ENCODE results near the gene NXN.
"Not testable (repeated sequence)": the region's sequence is repeated elsewhere in the genome, so short reads cannot be mapped to it uniquely, and the experiment has no call there.

Gene NXN

DNA sequence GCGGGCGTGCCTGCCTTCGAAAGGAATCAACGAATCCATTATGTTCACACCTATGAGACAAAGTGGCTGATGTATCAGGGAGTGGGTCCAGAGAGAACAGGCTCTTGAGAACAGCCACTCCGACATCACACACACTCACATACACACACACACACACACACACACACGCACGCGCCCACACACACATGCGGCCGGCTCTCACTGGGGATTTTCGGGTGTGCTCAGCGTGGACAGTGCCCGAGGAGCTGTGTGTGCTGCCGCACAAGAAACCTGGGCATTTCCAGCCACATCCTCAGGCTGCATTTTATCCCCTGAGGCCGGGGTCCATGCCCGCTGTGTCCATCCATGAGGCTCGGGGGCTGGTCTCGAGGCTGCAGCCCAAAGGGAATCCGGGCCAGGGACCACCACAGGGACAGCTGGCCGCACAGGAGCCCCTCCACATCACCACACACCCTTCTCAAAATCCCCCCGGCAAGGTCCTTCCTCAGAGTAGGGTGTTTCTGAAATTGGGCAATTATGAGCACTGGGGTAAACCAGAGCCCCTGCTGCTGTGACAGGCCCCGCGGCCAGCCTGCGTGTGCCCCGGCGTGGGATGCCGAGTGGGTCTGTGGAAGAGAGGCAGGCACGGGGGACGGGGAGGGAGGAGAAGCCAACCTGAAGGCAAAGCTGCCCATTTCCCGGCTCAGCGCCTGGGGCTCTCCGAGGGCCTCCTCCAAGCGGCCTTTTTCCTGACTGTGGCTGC lies 172.6 kb downstream of the NXN start:
- H3K4me3 ChIP-seq (ENCODE audit: insufficient read length, low read depth), result no peak overlapping the region
- no peaks in the 10 kb centered on the region for H3K9me3 ChIP-seq (ENCODE audit: insufficient read depth, low read length)
- peaks cover 62% of the 10 kb centered on the region for H3K36me3 ChIP-seq (ENCODE audit: insufficient read depth, insufficient read length, low read length)
- DNase-seq (ENCODE audit: low read depth, low spot score), result no peak
- H3K27me3 ChIP-seq (ENCODE audit: insufficient read depth, insufficient read length), result no peaks in the 10 kb centered on the region
- no peak overlapping the region for H3K9ac ChIP-seq (ENCODE audit: insufficient read length, low read depth)
- peaks cover 16% of the 10 kb centered on the region for H3K4me1 ChIP-seq (ENCODE audit: insufficient read depth, insufficient read length)
- no peak for TF ChIP-seq YY1 (IDR thresholded peaks at IDR 0.05; ENCODE audit: insufficient read depth, insufficient read length)
- no peak for TF ChIP-seq ZNF274 (IDR thresholded peaks at IDR 0.05; ENCODE audit: low read depth, low read length)
- no peak for TF ChIP-seq SUZ12 (IDR thresholded peaks at IDR 0.05; ENCODE audit: extremely low read depth, insufficient read depth, insufficient read length)

DNA sequence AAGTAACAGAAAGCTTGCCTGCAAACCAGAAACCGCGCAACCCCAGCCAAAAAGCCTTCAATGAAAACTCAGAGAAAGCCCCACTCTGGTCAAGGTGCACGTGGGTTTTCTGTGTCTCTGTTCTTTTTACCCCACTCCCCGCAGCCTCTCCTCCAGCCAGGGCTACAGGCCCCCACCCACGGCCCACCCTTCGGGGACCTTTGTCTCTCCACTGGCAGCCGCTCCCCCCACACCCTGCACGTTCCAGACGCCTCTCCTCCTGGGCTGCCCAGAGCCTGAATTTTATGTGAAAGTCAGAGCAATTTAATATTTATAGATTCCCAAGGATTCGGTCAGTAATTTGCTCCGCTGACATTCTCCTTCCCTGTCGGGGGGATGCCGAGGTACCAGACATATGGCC lies 173.2 kb downstream of the NXN start:
- H3K4me1 ChIP-seq (ENCODE audit: insufficient read depth, insufficient read length), result peaks cover 16% of the 10 kb centered on the region
- no peak for TF ChIP-seq SUZ12 (IDR thresholded peaks at IDR 0.05; ENCODE audit: extremely low read depth, insufficient read depth, insufficient read length)
- TF ChIP-seq YY1 (IDR thresholded peaks at IDR 0.05; ENCODE audit: insufficient read depth, insufficient read length), result no peak
- no peak for TF ChIP-seq ZNF274 (IDR thresholded peaks at IDR 0.05; ENCODE audit: low read depth, low read length)

DNA sequence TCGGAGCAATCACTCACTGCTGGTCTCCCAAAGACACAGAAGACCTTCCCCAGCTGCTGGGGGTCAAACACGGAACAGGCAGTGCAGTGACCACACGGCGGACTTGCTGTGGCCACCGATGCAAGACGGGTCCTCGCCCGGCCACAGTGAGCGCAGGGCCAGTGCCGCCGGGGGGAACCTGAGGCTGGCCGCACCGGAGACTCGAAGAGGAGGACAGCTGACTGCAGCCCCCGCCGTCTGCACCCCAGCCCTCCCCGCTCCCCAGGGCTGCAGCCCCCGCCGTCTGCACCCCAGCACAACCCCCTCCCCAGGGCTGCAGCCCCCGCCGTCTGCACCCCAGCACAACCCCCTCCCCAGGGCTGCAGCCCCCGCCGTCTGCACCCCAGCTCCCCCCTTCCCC lies 173.7 kb downstream of the NXN start:
- H3K9me3 ChIP-seq (ENCODE audit: insufficient read depth, low read length); H3K27me3 ChIP-seq (ENCODE audit: insufficient read depth, insufficient read length); H3K4me3 ChIP-seq (ENCODE audit: insufficient read length, low read depth): not testable (repeated sequence)

More for the DNA sequence above, 173.2 kb downstream of the NXN start:
- H3K4me3 ChIP-seq (ENCODE audit: insufficient read length, low read depth), result no peak overlapping the region
- H3K27me3 ChIP-seq (ENCODE audit: insufficient read depth, insufficient read length), result no peaks in the 10 kb centered on the region
- no peak for DNase-seq (ENCODE audit: low read depth, low spot score)
- H3K9ac ChIP-seq (ENCODE audit: insufficient read length, low read depth), result no peak overlapping the region
- H3K9me3 ChIP-seq (ENCODE audit: insufficient read depth, low read length), result no peaks in the 10 kb centered on the region
- peaks cover 62% of the 10 kb centered on the region for H3K36me3 ChIP-seq (ENCODE audit: insufficient read depth, insufficient read length, low read length)

DNA sequence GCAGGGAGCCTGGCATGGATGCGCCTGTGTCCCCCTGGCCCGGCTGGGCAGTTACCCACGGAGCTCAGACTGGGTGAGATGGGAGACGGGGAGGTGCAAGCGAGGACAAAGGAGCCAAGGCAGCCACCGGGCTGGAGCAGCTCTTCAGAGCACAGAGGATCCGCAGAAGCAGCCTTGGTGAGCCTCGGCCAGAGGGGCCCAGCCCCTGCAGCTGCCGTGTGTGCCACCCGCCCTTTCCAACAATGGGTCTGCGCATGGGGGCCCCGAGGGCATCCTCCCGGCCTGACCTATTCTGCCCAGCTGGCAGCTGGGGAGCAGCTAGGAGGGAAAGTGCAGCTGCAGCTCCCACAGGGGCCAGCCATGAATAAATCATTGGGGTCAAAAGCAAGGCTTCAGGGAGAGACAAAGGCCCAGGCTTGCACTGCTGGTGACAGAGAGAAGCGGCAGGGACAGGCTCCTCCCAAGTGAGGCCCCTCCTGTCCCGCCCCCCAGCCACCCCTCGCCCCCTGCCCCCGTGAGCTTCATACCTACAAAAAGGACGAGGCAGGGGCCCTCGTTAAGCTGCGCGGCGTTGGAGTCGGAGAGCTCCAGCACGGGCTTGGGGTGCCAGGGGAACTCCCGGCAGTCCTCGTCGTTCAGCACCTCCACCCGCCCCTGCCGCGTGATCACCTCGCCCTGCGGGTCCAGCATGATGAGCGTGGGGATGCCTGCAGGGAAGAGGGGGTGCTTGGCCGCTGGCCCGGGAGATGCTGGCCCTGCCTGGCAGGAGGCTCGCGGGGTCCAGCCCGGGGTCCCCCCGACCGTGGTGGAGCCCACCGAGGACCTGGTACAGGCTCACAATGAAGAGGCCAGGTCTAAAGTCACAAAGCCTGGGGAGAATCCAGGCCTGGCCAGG lies 174.8 kb downstream of the NXN start:
- peak overlapping the region; percentile 57 for H3K9ac ChIP-seq (ENCODE audit: insufficient read length, low read depth)
- no peaks in the 10 kb centered on the region for H3K9me3 ChIP-seq (ENCODE audit: insufficient read depth, low read length)
- TF ChIP-seq ZNF274 (IDR thresholded peaks at IDR 0.05; ENCODE audit: low read depth, low read length), result no peak
- no peak for TF ChIP-seq YY1 (IDR thresholded peaks at IDR 0.05; ENCODE audit: insufficient read depth, insufficient read length)
- TF ChIP-seq SUZ12 (IDR thresholded peaks at IDR 0.05; ENCODE audit: extremely low read depth, insufficient read depth, insufficient read length), result no peak
- no peak overlapping the region for H3K4me3 ChIP-seq (ENCODE audit: insufficient read length, low read depth)
- H3K27me3 ChIP-seq (ENCODE audit: insufficient read depth, insufficient read length), result no peaks in the 10 kb centered on the region
- DNase-seq (ENCODE audit: low read depth, low spot score), result peak; percentile 16
- peaks cover 65% of the 10 kb centered on the region for H3K36me3 ChIP-seq (ENCODE audit: insufficient read depth, insufficient read length, low read length)
- peaks cover 16% of the 10 kb centered on the region for H3K4me1 ChIP-seq (ENCODE audit: insufficient read depth, insufficient read length)

More for the DNA sequence above, 173.7 kb downstream of the NXN start:
- Histone ChIP-seq H3K4me1 (ENCODE audit: insufficient read depth, insufficient read length) (peaks cover 16% of the 10 kb centered on the region), H3K36me3 (ENCODE audit: insufficient read depth, insufficient read length, low read length) (peaks cover 63% of the 10 kb centered on the region)
- DNase-seq (ENCODE audit: low read depth, low spot score); H3K9ac ChIP-seq (ENCODE audit: insufficient read length, low read depth): not testable (repeated sequence)

DNA sequence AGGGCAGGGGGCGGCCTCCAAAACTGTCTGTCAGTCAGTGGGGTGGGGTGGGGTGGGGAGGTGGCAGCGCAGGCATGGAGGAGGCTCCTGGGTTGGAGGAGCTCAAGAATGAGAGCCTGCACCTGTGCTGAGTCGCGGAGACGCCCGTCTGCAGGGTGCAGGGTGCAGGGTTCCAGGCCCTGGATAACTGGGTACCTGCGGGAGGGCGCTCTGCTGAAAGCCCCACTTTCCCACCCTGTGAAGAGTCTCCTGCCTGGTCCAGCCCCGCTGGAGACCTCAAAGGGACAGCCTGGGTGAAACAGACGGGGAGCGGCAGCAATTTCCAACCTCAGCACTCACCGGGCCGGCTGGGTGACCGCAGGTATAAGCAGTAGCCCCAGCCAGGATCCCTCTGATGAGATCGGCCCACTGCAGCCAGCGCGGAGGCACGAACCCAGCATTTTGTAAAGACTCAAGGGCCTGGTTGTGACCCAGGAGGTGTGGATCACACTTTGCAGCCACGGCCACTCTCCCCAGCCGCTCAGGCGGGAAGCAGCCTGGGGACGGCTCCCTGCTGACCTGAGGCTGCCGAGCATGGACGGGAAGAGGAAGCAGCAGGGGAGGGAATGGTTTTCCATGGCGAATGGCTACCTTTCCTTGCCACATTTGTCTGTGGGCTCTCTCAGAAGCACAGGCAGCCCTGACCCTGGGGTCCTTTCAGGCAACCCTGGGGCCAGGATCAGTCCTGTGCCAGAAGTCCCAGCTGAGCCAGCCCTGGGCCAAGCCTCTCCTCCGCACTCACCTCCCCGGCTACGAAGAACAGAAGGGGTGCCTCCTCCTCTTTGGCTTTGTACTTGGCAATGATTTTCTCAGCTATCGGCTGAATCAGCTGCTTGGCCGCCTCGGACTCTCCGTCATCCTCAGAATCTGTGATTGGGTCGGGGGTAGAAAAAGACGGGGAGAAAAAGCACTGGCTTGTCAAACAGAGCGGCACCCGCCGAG lies 176.4 kb downstream of the NXN start:
- H3K27me3 ChIP-seq (ENCODE audit: insufficient read depth, insufficient read length), result no peaks in the 10 kb centered on the region
- TF ChIP-seq YY1 (IDR thresholded peaks at IDR 0.05; ENCODE audit: insufficient read depth, insufficient read length) (no peak), ZNF274 (IDR thresholded peaks at IDR 0.05; ENCODE audit: low read depth, low read length) (no peak), SUZ12 (IDR thresholded peaks at IDR 0.05; ENCODE audit: extremely low read depth, insufficient read depth, insufficient read length) (no peak)
- peaks cover 66% of the 10 kb centered on the region for H3K36me3 ChIP-seq (ENCODE audit: insufficient read depth, insufficient read length, low read length)
- H3K9ac ChIP-seq (ENCODE audit: insufficient read length, low read depth), result no peak overlapping the region
- H3K4me3 ChIP-seq (ENCODE audit: insufficient read length, low read depth), result no peak overlapping the region
- peaks cover 16% of the 10 kb centered on the region for H3K4me1 ChIP-seq (ENCODE audit: insufficient read depth, insufficient read length)
- no peaks in the 10 kb centered on the region for H3K9me3 ChIP-seq (ENCODE audit: insufficient read depth, low read length)
- no peak for DNase-seq (ENCODE audit: low read depth, low spot score)

DNA sequence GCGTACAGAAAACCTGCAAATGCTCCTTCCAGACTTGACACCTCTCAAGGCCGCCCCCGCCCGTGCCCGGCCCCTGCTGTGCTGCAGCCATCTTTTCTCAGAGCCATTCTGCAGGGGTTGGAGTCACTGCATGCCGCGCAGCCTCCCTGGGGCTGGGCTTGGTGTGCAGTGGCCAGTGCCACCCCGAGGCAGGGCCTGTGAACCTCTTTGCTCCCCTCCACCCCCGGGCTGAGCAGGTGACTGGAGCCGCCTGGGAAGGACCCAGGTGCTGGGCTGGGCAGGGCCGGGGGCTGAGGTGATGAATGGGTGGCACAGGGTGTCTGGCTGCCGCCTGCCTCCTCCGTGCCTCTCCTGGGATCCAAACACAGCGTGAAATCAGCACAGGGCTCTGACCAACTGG lies 177.1 kb downstream of the NXN start:
- Histone ChIP-seq H3K4me3 (ENCODE audit: insufficient read length, low read depth) (no peak overlapping the region), H3K36me3 (ENCODE audit: insufficient read depth, insufficient read length, low read length) (peaks cover 62% of the 10 kb centered on the region), H3K27me3 (ENCODE audit: insufficient read depth, insufficient read length) (no peaks in the 10 kb centered on the region), H3K9me3 (ENCODE audit: insufficient read depth, low read length) (no peaks in the 10 kb centered on the region), H3K9ac (ENCODE audit: insufficient read length, low read depth) (no peak overlapping the region), H3K4me1 (ENCODE audit: insufficient read depth, insufficient read length) (peaks cover 16% of the 10 kb centered on the region)
- DNase-seq (ENCODE audit: low read depth, low spot score), result no peak
- no peak for TF ChIP-seq SUZ12 (IDR thresholded peaks at IDR 0.05; ENCODE audit: extremely low read depth, insufficient read depth, insufficient read length)

All from NT2/D1 (cell line).